HG03108 (cell line): ENCODE results near the gene CRTC3.
"Not testable (repeated sequence)": the region's sequence is repeated elsewhere in the genome, so short reads cannot be mapped to it uniquely, and the experiment has no call there.

Experiments used
- ATAC-seq: cut with Tn5 transposase; IDR thresholded peaks from one replicate; pipeline ENCODE4 v1.9.1; 2021; ENCODE audit warnings: moderate library complexity; ENCODE audit not compliant: unreplicated experiment

CRTC3 gene

GRCh38 chr15:90618330-90619125 is 88.8 kb downstream of the CRTC3 start:
- ATAC-seq = no peak

GRCh38 chr15:90619468-90619867 is 89.7 kb downstream of the CRTC3 start:
- ATAC-seq = no peak

- no peak for ATAC-seq
Observed at GRCh38 chr15:90619939-90620338, 90.2 kb downstream of the CRTC3 start.

GRCh38 chr15:90620379-90621067 is 90.8 kb downstream of the CRTC3 start:
- ATAC-seq = no peak

GRCh38 chr15:90623854-90624253 is 94.1 kb downstream of the CRTC3 start:
- ATAC-seq = no peak

GRCh38 chr15:90624278-90624981 is 94.7 kb downstream of the CRTC3 start:
- no peak for ATAC-seq

- ATAC-seq = no peak
Observed at GRCh38 chr15:90625037-90625436, 95.3 kb downstream of the CRTC3 start.

- ATAC-seq = no peak
Observed at GRCh38 chr15:90629217-90629616, 99.5 kb downstream of the CRTC3 start.

GRCh38 chr15:90633360-90633759 is 103.6 kb downstream of the CRTC3 start:
- ATAC-seq = no peak

GRCh38 chr15:90636993-90637392 is 107.3 kb downstream of the CRTC3 start:
- ATAC-seq = not testable (repeated sequence)

GRCh38 chr15:90637693-90638092 is 108.0 kb downstream of the CRTC3 start:
- ATAC-seq = no peak

GRCh38 chr15:90638201-90638691 is 108.5 kb downstream of the CRTC3 start:
- ATAC-seq = no peak

GRCh38 chr15:90638963-90639362 is 109.2 kb downstream of the CRTC3 start:
- ATAC-seq = no peak

- no peak for ATAC-seq
Observed at GRCh38 chr15:90640862-90641261, 111.1 kb downstream of the CRTC3 start.

- ATAC-seq = no peak
Observed at GRCh38 chr15:90641581-90642463, 112.1 kb downstream of the CRTC3 start.

GRCh38 chr15:90642464-90643300 is 113.0 kb downstream of the CRTC3 start:
- no peak for ATAC-seq

GRCh38 chr15:90643301-90643632 is 113.5 kb downstream of the CRTC3 start:
- ATAC-seq = no peak

GRCh38 chr15:90644526-90644925 is 114.8 kb downstream of the CRTC3 start:
- ATAC-seq = no peak

- no peak for ATAC-seq
Observed at GRCh38 chr15:90644952-90645725, 115.4 kb downstream of the CRTC3 start.
